ENCODE results near the gene CAMTA1.

Gene CAMTA1

DNA sequence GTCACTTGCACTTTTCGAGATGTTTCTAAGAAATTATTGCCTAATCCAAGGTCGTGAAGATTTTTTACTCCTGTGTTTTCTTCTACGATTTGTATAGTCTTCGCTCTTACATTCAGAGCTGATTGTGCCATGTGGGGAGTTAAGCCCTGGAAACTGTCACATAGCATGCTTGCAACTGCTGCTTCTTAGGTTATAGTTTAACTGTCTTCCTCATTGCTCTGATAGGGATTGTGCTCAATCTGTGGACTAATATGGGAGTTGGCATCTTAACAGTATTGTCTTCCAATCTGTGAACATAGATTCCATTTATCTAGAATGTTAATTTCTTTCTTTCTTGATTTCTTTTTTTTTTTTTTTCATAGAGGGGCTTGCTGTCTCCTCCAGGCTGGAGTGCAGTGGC is 34.8 kb upstream of the CAMTA1 start:
- POLR2A ChIA-PET (ENCODE audit: low non-redundant PET) = no interaction called here
- no peak for DNase-seq (ENCODE audit: low spot score)
- TF ChIP-seq, protein P1, sequence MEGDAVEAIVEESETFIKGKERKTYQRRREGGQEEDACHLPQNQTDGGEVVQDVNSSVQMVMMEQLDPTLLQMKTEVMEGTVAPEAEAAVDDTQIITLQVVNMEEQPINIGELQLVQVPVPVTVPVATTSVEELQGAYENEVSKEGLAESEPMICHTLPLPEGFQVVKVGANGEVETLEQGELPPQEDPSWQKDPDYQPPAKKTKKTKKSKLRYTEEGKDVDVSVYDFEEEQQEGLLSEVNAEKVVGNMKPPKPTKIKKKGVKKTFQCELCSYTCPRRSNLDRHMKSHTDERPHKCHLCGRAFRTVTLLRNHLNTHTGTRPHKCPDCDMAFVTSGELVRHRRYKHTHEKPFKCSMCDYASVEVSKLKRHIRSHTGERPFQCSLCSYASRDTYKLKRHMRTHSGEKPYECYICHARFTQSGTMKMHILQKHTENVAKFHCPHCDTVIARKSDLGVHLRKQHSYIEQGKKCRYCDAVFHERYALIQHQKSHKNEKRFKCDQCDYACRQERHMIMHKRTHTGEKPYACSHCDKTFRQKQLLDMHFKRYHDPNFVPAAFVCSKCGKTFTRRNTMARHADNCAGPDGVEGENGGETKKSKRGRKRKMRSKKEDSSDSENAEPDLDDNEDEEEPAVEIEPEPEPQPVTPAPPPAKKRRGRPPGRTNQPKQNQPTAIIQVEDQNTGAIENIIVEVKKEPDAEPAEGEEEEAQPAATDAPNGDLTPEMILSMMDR (conservative IDR thresholded peaks at IDR 0.05; ENCODE audit: low read depth) = no peak
- CTCF ChIA-PET = interaction anchor here (0.6 to 0.7 kb wide), 3 partner anchors 14 to 196 kb away, joined by 3 to 4 read pairs (median 3); partner anchors contain the start of gene NOL9
- H3K27ac ChIP-seq = no peak overlapping the region

DNA sequence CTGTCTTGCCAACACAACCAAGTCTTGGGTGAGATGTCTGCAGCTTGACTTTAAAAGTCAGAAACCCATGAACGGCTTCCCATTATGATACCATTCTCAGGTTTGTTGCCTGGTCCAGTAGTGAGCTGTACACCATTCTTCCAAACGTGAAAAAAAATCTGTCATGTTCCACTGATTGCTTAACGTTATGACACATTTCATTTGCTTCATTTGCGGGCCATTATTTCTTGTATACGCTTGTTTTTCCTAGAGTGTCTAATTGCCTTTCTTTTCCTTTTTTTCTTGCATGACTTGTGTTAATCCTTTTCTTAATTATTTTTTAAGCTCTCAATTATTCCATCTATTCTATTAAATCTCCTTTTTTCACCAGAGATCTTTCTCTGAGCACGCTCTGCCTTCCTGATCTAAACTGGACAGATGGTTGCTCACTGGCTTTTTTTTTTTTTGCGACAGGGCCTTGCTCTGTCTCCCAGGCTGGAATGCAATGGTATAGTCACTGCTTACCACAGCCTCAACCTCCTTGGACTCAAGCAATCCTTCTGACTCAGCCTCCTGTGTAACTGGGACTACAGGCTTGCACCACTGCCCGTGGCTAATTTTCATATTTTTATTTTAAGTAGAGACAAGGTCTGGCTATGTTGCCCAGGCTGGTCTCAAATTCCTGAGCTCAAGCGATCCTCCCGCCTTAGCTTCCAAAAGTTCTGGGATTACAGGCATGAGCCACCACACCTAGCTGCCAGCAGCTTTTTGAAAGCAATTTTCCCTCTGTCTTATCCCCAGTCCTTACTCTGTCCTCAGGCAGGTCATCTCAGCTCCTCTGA is 31.7 kb upstream of the CAMTA1 start:
- TF ChIP-seq, protein P1 (conservative IDR thresholded peaks at IDR 0.05; ENCODE audit: low read depth) = no peak
- ChIA-PET CTCF (interaction anchor here (0.6 kb wide), 1 partner anchor 472 kb away, joined by 3 read pairs; no protein-coding TSS in a partner anchor), POLR2A (ENCODE audit: low non-redundant PET) (no interaction called here)
- H3K27ac ChIP-seq = peak overlapping the region; percentile 58
- no peak for DNase-seq (ENCODE audit: low spot score)

GRCh38 chr1:6756457-6756856 is 28.8 kb upstream of the CAMTA1 start:
- TF ChIP-seq, protein P1 (conservative IDR thresholded peaks at IDR 0.05; ENCODE audit: low read depth) = no peak
- DNase-seq (ENCODE audit: low spot score) = no peak
- ChIA-PET CTCF (no interaction called here), POLR2A (ENCODE audit: low non-redundant PET) (no interaction called here)
- no peak overlapping the region for H3K27ac ChIP-seq

GRCh38 chr1:6757719-6758435 is 27.4 kb upstream of the CAMTA1 start:
- TF ChIP-seq, protein P1 (conservative IDR thresholded peaks at IDR 0.05; ENCODE audit: low read depth) = no peak
- ChIA-PET CTCF (no interaction called here), POLR2A (ENCODE audit: low non-redundant PET) (no interaction called here)
- DNase-seq (ENCODE audit: low spot score) = no peak
- peak overlapping the region; percentile 64 for H3K27ac ChIP-seq

DNA sequence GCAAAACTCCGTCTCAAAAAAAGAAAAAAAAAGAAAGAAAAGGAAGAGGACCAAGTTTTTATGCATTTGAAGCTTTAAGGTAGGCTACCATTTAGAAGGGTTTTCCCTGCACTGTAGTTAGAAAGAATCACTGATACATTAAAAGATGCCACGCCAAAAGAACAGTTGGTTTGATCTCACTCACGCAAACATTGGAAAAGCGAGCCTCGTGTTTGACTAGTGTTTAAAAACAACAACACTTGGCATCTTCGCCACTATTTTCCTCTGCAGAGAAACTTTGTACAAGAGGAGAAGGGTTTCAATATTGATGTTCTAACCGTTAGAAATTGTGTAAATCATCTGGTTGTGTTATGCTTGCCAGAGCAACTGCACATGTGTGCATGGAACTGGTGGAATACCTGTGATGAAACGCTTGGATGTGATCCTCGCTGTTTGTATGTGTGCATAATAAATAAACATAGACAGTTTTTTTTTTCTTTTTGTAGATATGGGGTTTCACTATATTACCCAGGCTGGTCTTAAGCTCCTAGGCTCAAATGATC is 24.0 kb upstream of the CAMTA1 start:
- H3K27ac ChIP-seq = peak overlapping the region; percentile 86
- POLR2A ChIA-PET (ENCODE audit: low non-redundant PET) = no interaction called here
- DNase-seq (ENCODE audit: low spot score) = no peak
- CTCF ChIA-PET = interaction anchor here (0.6 to 0.7 kb wide), 2 partner anchors 42 to 87 kb away, joined by 3 read pairs; no protein-coding TSS in a partner anchor
- TF ChIP-seq, protein P1 (conservative IDR thresholded peaks at IDR 0.05; ENCODE audit: low read depth) = no peak

DNA sequence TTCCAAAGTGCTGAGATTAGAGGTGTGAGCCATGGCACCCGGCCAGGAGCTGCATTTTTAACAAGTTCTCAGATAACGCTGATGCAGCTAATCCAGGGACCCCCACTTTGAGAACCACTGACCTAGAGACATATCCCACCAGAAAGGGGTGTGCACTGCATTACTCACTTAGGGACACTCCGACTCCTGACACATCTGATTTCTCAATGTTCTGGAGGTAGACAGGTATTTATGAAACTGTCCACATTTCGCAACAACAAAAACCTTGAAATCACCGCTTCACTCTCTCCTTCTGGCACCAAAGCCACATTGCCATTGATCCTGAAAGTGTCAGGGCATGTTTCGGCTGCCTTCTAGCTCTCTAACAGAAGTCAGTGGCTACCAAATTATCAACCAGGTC is 23.2 kb upstream of the CAMTA1 start:
- ChIA-PET POLR2A (ENCODE audit: low non-redundant PET) (no interaction called here), CTCF (interaction anchor here (0.5 to 1.0 kb wide), 2 partner anchors 21 to 39 kb away, joined by 3 to 4 read pairs; no protein-coding TSS in a partner anchor)
- peak; percentile 66 for DNase-seq (ENCODE audit: low spot score)
- TF ChIP-seq, protein P1 (conservative IDR thresholded peaks at IDR 0.05; ENCODE audit: low read depth) = no peak
- H3K27ac ChIP-seq = peak overlapping the region; percentile 86
